Measurements from ENCODE around the gene SSTR3. TPM values are rescaled to one million over a fixed set of nuclear protein-coding genes. Genes with fewer than 3 reads are reported as not detected.

The SSTR3 gene
- total RNA-seq, 2 experiments from 2014 or later = 0.25 to 0.30 TPM

- Histone ChIP-seq H3K9me3 (ENCODE audit: low read length) (no peaks in the 10 kb centered on the region), H4K20me1 (ENCODE audit: insufficient read depth, low read length) (no peaks in the 10 kb centered on the region), H3K4me2 (ENCODE audit: low read length) (no peak overlapping the region), H2AFZ (ENCODE audit: low read length) (no peak overlapping the region), H3K4me1 (ENCODE audit: insufficient read depth, low read length, poor library complexity, severe bottlenecking) (peaks cover 24% of the 10 kb centered on the region), H3K9me2 (ENCODE audit: insufficient read depth, low read length) (no peaks in the 10 kb centered on the region), H3K36me3 (ENCODE audit: insufficient read depth, low read length) (no peaks in the 10 kb centered on the region), H3K27ac (ENCODE audit: low read depth, low read length, poor library complexity, severe bottlenecking) (no peak overlapping the region), H3K79me2 (ENCODE audit: insufficient read depth, low read depth, low read length) (no peaks in the 10 kb centered on the region), H3K4me3 (ENCODE audit: low read depth, low read length, poor library complexity, severe bottlenecking) (no peak overlapping the region)
- ChIA-PET CTCF (ENCODE audit: unreplicated experiment) (no interaction called here), POLR2A (no interaction called here)
- no peak for DNase-seq (ENCODE audit: low spot score)
- intact Hi-C loops (cut with micrococcal nuclease; ENCODE audit: unreplicated experiment) = no loop called here
- no TSS peak for BruUV-seq (replicated peaks)
- TF ChIP-seq, protein P1, sequence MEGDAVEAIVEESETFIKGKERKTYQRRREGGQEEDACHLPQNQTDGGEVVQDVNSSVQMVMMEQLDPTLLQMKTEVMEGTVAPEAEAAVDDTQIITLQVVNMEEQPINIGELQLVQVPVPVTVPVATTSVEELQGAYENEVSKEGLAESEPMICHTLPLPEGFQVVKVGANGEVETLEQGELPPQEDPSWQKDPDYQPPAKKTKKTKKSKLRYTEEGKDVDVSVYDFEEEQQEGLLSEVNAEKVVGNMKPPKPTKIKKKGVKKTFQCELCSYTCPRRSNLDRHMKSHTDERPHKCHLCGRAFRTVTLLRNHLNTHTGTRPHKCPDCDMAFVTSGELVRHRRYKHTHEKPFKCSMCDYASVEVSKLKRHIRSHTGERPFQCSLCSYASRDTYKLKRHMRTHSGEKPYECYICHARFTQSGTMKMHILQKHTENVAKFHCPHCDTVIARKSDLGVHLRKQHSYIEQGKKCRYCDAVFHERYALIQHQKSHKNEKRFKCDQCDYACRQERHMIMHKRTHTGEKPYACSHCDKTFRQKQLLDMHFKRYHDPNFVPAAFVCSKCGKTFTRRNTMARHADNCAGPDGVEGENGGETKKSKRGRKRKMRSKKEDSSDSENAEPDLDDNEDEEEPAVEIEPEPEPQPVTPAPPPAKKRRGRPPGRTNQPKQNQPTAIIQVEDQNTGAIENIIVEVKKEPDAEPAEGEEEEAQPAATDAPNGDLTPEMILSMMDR (conservative IDR thresholded peaks at IDR 0.05; ENCODE audit: low read length) = no peak
- TF ChIP-seq EZH2phosphoT487 (IDR thresholded peaks at IDR 0.05; ENCODE audit: borderline replicate concordance, low read depth, low read length) = no peak
These were observed 2.4 kb upstream of the SSTR3 start for GRCh38 chr22:37214731-37215030.

DNA sequence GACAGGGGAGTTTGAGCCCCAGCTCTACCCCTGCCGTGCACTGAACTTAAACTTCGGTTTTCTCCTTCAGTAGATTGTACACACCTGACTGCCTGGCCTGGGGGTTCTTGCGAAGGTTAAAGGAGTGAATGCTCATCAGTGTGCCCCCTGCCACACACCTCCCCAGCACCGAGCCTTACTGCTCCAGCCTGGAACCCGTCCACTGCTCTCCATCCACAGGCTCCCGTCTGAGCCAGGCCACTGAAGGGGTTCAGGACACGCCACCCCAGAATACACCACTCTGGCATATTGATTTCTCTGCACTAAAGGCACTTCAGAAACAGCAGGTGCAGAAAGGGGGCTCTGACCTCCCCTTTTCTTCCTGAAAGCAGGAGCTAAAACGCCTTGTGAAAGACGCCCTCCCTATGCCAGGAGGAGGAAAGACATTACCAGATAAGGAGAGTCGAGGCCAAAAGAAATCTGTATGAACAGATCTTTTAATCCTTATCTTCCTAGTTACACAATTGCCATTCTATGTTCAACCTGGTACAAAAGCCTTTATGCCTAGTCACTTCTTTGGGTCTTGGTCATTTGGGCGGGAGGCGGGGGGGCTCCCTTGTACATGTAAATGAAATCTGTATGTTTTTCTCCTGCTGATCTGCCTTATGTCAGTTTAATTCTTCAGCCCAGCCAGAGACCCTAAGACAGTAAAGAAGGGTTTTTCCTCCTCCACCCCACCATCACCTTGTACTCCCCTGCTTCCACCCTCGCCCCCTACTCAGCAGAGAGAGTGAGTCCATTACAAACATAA lies 1.9 kb upstream of the SSTR3 start:
- TF ChIP-seq, protein P1 (conservative IDR thresholded peaks at IDR 0.05; ENCODE audit: low read length) = no peak
- no peak for TF ChIP-seq EZH2phosphoT487 (IDR thresholded peaks at IDR 0.05; ENCODE audit: borderline replicate concordance, low read depth, low read length)
- Histone ChIP-seq H3K9me2 (ENCODE audit: insufficient read depth, low read length) (no peaks in the 10 kb centered on the region), H3K4me3 (ENCODE audit: low read depth, low read length, poor library complexity, severe bottlenecking) (no peak overlapping the region), H3K79me2 (ENCODE audit: insufficient read depth, low read depth, low read length) (no peaks in the 10 kb centered on the region), H3K9me3 (ENCODE audit: low read length) (no peaks in the 10 kb centered on the region), H2AFZ (ENCODE audit: low read length) (no peak overlapping the region), H3K36me3 (ENCODE audit: insufficient read depth, low read length) (no peaks in the 10 kb centered on the region), H4K20me1 (ENCODE audit: insufficient read depth, low read length) (no peaks in the 10 kb centered on the region), H3K4me1 (ENCODE audit: insufficient read depth, low read length, poor library complexity, severe bottlenecking) (peaks cover 19% of the 10 kb centered on the region), H3K4me2 (ENCODE audit: low read length) (no peak overlapping the region), H3K27ac (ENCODE audit: low read depth, low read length, poor library complexity, severe bottlenecking) (no peak overlapping the region)
- DNase-seq (ENCODE audit: low spot score) = no peak
- BruUV-seq (replicated peaks) = no TSS peak
- intact Hi-C loops (cut with micrococcal nuclease; ENCODE audit: unreplicated experiment) = no loop called here
- ChIA-PET POLR2A (no interaction called here), CTCF (ENCODE audit: unreplicated experiment) (no interaction called here)

GRCh38 chr22:37213218-37213855 lies 1.1 kb upstream of the SSTR3 start:
- no TSS peak for BruUV-seq (replicated peaks)
- CTCF ChIA-PET (ENCODE audit: unreplicated experiment) = no interaction called here
- Histone ChIP-seq H3K9me2 (ENCODE audit: insufficient read depth, low read length) (no peaks in the 10 kb centered on the region), H3K36me3 (ENCODE audit: insufficient read depth, low read length) (no peaks in the 10 kb centered on the region), H4K20me1 (ENCODE audit: insufficient read depth, low read length) (no peaks in the 10 kb centered on the region), H3K4me2 (ENCODE audit: low read length) (no peak overlapping the region), H3K9me3 (ENCODE audit: low read length) (no peaks in the 10 kb centered on the region), H3K27ac (ENCODE audit: low read depth, low read length, poor library complexity, severe bottlenecking) (no peak overlapping the region), H2AFZ (ENCODE audit: low read length) (no peak overlapping the region), H3K4me1 (ENCODE audit: insufficient read depth, low read length, poor library complexity, severe bottlenecking) (peaks cover 11% of the 10 kb centered on the region), H3K79me2 (ENCODE audit: insufficient read depth, low read depth, low read length) (no peaks in the 10 kb centered on the region), H3K4me3 (ENCODE audit: low read depth, low read length, poor library complexity, severe bottlenecking) (no peak overlapping the region)
- POLR2A ChIA-PET = no interaction called here
- no peak for DNase-seq (ENCODE audit: low spot score)
- intact Hi-C loops (cut with micrococcal nuclease; ENCODE audit: unreplicated experiment) = no loop called here
- TF ChIP-seq EZH2phosphoT487 (IDR thresholded peaks at IDR 0.05; ENCODE audit: borderline replicate concordance, low read depth, low read length) = no peak
- TF ChIP-seq, protein P1 (conservative IDR thresholded peaks at IDR 0.05; ENCODE audit: low read length) = no peak

Data from OCI-LY7 (cell line).